Right lobe of liver (tissue), 6 donors: ENCODE results near the gene NMNAT2. TPM values are rescaled to one million over a fixed set of nuclear protein-coding genes. Genes with fewer than 3 reads are reported as not detected.
"Not testable (repeated sequence)": the region's sequence is repeated elsewhere in the genome, so short reads cannot be mapped to it uniquely, and the experiment has no call there.

ENCODE experiments used
- ATAC-seq, 4 donors: fragments of 200-7000 bp; cut with Tn5 transposase; one replicate each; pipeline ENCODE4 v1.9.1; 2020; ENCODE audit warnings: mild to moderate bottlenecking in 4 of 4, moderate library complexity in 4 of 4
- DNase-seq, 3 donors: peaks; one replicate each; pipeline ENCODE4 v3.0.0-alpha.2; 2020
- H3K27ac ChIP-seq, 3 donors: fragments of 200-600 bp; one replicate each; pipeline ENCODE4 v1.8.0; 2022
- H3K27me3 ChIP-seq, 2 donors: fragments of 200-600 bp; one replicate each; pipeline ENCODE4 v1.8.0; 2022
- H3K36me3 ChIP-seq, 4 donors: fragments of 200-600 bp; sonication (generic) in 1 of 4; one replicate each; pipeline versions ENCODE4 v1.5.1 to v1.8.0; 2017 to 2022; ENCODE audit warnings: control low read depth in 1 of 4
- H3K4me1 ChIP-seq, 4 donors: fragments of 200-600 bp; sonication (generic) in 1 of 4; one replicate each; pipeline versions ENCODE4 v1.5.1 to v1.8.0; 2017 to 2022; ENCODE audit warnings: control low read depth in 1 of 4
- H3K4me3 ChIP-seq, 3 donors: fragments of 200-600 bp; one replicate each; pipeline ENCODE4 v1.8.0; 2022
- H3K9me3 ChIP-seq, 4 donors: fragments of 200-600 bp; sonication (generic) in 1 of 4; one replicate each; pipeline versions ENCODE4 v1.5.1 to v1.8.0; 2017 to 2022; ENCODE audit warnings: control low read depth in 1 of 4
- POLR2A ChIP-seq: fragments of 450-650 bp; IDR thresholded peaks from one replicate; pipeline ENCODE4 v1.6.1; 2017; ENCODE audit warnings: antibody characterized with exemption, mild to moderate bottlenecking
- WGBS: methylation state at CpG from one replicate; pipeline ENCODE4 v1.1.6; 2018; ENCODE audit warnings: low coverage, low lambda C conversion rate; ENCODE audit not compliant: insufficient coverage; ENCODE audit errors: missing lambda C conversion rate; 5-methylcytosine and 5-hydroxymethylcytosine counted together
- intact Hi-C, 2 donors: fragments of 100-400 bp; cut with DNase I; formaldehyde crosslinking; loops; one replicate each; pipeline versions ENCODE4 v1.11.2 to v1.14.1; 2022
- total RNA-seq, 6 experiments: library from RNA; depleted of rRNA in 2 of 6; stranded (reverse); fragments of >200 nt in 2 of 6; fragmentation: NEBNext Ultra II Directional in 3 of 6; extraction: Animal tissue kit (Norgen Biotek cat#: 25700) in 3 of 6; gene quantifications; one replicate each; pipeline versions ENCODE4 v1.1.0 to v1.2.4, GENCODE V29; 2016 to 2023
- TF ChIP-seq, protein P1 (sequence below), 4 donors: fragments of 200-600 bp in 3 of 4; fragments of 450-650 bp in 1 of 4; IDR thresholded peaks; one replicate each; pipeline versions ENCODE4 v1.5.1 to v1.8.0; 2016 to 2022; ENCODE audit warnings: antibody characterized with exemption in 4 of 4, mild to moderate bottlenecking in 2 of 4
- donor health status: DM: no; HTN: yes; CAD: no.
- donor health status: DM: no; HTN: no; CAD: no.
- donor health status: DM: no; HTN: no; CAD: no.
- donor health status: DM: no; HTN: yes; CAD: no.
- donor health status: DM: no; HTN: yes; CAD: no.

NMNAT2 gene
- total RNA-seq, 6 experiments from 2014 or later = 0.06 to 0.07 (median 0.06) TPM; not detected in 3

GRCh38 chr1:183277821-183278738 is 140.1 kb downstream of the NMNAT2 start:
- DNase-seq (no peak), ATAC-seq (no peak)
- Histone ChIP-seq H3K36me3 (no peaks in the 10 kb centered on the region), H3K27me3 (no peaks in the 10 kb centered on the region), H3K9me3 (no peaks in the 10 kb centered on the region), H3K27ac (no peak overlapping the region), H3K4me3 (no peak overlapping the region), H3K4me1 (no peaks in the 10 kb centered on the region)
- intact Hi-C loops = no loop called here
- WGBS = 41% methylated on average over 5 of the region's 7 CpGs
- TF ChIP-seq POLR2A = no peak
- TF ChIP-seq, protein P1, sequence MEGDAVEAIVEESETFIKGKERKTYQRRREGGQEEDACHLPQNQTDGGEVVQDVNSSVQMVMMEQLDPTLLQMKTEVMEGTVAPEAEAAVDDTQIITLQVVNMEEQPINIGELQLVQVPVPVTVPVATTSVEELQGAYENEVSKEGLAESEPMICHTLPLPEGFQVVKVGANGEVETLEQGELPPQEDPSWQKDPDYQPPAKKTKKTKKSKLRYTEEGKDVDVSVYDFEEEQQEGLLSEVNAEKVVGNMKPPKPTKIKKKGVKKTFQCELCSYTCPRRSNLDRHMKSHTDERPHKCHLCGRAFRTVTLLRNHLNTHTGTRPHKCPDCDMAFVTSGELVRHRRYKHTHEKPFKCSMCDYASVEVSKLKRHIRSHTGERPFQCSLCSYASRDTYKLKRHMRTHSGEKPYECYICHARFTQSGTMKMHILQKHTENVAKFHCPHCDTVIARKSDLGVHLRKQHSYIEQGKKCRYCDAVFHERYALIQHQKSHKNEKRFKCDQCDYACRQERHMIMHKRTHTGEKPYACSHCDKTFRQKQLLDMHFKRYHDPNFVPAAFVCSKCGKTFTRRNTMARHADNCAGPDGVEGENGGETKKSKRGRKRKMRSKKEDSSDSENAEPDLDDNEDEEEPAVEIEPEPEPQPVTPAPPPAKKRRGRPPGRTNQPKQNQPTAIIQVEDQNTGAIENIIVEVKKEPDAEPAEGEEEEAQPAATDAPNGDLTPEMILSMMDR (IDR thresholded peaks at IDR 0.05) = no peak

GRCh38 chr1:183276386-183277080 is 141.6 kb downstream of the NMNAT2 start:
- H3K27me3 ChIP-seq = no peaks in the 10 kb centered on the region
- H3K4me3 ChIP-seq = no peak overlapping the region
- no peaks in the 10 kb centered on the region for H3K9me3 ChIP-seq
- H3K27ac ChIP-seq = no peak overlapping the region
- DNase-seq (no peak), ATAC-seq (no peak)
- no peaks in the 10 kb centered on the region for H3K4me1 ChIP-seq
- WGBS = 84% methylated on average over 7 of the region's 9 CpGs
- TF ChIP-seq, protein P1 (IDR thresholded peaks at IDR 0.05) = no peak
- TF ChIP-seq POLR2A = no peak
- intact Hi-C loops = no loop called here
- H3K36me3 ChIP-seq = no peaks in the 10 kb centered on the region

DNA sequence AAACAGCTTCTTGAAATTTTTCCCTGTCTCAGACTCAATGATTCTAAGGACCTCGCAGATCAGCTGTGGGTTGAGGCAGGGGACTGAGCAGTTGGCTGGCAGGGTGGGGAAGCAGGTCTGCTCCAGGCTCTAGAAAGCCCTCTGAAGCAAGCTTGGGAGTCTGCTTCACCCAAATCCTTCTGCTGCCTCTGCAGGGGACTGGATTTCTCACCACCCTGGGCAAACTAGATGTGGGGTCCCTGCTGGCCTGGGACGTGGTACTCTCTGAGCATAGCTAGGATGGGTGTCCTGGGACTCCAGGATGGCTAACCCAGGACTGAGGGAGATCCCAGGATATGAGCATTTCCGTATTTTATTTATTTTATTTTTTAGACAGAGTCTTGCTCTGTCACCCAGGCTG is 142.9 kb downstream of the NMNAT2 start:
- TF ChIP-seq POLR2A = no peak
- TF ChIP-seq, protein P1 (IDR thresholded peaks at IDR 0.05) = no peak
- DNase-seq = no peak
- H3K9me3 ChIP-seq = no peaks in the 10 kb centered on the region
- no peaks in the 10 kb centered on the region for H3K36me3 ChIP-seq
- 61% methylated on average over 2 of the region's 3 CpGs for whole genome bisulfite sequencing
- H3K4me1 ChIP-seq = no peaks in the 10 kb centered on the region
- H3K27ac ChIP-seq = no peak overlapping the region
- no peak for ATAC-seq
- intact Hi-C loops = no loop called here
- H3K27me3 ChIP-seq = no peaks in the 10 kb centered on the region
- H3K4me3 ChIP-seq = no peak overlapping the region

DNA sequence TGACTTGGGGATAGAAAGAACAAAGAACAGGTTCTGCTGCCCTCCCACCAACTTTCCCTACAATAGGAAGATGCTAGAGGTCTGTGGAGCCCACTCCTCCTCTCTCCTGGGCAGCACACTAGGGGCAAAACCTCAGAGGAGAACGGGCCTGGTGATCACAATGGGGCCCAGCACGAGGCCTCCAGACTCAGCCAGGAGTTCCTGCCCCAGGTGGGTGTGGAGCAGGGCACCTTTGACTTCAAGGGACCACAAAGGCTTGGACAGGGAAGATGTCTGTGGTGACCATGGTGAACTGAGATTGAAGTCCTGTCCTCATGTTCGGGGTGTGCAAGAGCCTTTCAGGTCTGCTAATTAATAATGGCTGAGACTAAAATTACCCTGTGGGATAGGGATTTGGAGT is 143.3 kb downstream of the NMNAT2 start:
- Histone ChIP-seq H3K36me3 (no peaks in the 10 kb centered on the region), H3K27ac (no peak overlapping the region), H3K9me3 (no peaks in the 10 kb centered on the region), H3K4me1 (no peaks in the 10 kb centered on the region), H3K27me3 (no peaks in the 10 kb centered on the region), H3K4me3 (no peak overlapping the region)
- no peak for TF ChIP-seq POLR2A
- TF ChIP-seq, protein P1 (IDR thresholded peaks at IDR 0.05) = no peak
- ATAC-seq = no peak
- WGBS = 40% methylated on average over 2 of the region's 3 CpGs
- DNase-seq = no peak
- intact Hi-C loops = no loop called here

DNA sequence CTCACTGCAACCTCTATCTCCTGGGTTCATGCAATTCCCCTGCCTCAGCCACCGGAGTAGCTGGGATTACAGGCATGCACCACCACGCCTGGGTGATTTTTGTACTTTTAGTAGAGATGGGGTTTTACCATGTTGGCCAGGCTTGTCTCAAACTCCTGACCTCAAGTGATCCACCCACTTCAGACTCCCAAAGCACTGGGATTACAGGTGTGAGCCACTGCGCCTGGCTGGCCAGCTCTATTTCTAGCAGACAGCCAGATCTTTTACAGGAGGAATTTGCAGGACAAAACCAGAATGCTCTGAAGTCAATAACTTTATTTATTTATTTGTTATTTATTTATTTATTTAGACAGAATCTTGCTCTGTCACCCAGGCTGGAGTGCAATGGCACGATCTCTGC is 144.2 kb downstream of the NMNAT2 start:
- 87% methylated on average over 4 of the region's 4 CpGs for WGBS
- H3K27me3 ChIP-seq, ATAC-seq, intact Hi-C loops, H3K4me3 ChIP-seq, H3K4me1 ChIP-seq, H3K9me3 ChIP-seq, DNase-seq, H3K27ac ChIP-seq, H3K36me3 ChIP-seq: not testable (repeated sequence)
